ENCODE data around the gene CDC40. TPM values are rescaled to one million over a fixed set of nuclear protein-coding genes. Genes with fewer than 3 reads are reported as not detected.
"Not testable (repeated sequence)": the region's sequence is repeated elsewhere in the genome, so short reads cannot be mapped to it uniquely, and the experiment has no call there.

CDC40 gene
- total RNA-seq, 4 donors from 2014 or later: 16.0 to 19.5 (median 18.0) TPM

DNA sequence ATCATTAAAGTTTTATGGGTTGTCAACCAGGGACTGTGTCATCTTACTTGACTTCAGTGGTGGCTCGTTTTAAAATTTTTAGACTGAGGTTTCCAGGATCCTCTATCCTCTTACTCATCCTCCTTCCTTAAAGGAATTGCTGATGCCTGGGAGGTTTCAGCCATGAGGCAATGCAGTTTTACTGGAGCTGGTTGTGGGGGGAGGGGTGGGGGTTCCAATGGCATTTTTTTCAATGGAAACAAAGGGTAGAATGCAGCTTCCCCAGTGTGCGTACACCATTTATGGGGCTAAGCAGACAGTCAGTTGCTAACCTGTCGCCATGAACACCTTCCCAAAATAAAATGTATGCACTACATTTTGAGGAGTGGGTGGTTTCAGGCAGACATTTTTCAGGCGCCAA is 89.9 kb downstream of the CDC40 start:
- TF ChIP-seq, protein P1, sequence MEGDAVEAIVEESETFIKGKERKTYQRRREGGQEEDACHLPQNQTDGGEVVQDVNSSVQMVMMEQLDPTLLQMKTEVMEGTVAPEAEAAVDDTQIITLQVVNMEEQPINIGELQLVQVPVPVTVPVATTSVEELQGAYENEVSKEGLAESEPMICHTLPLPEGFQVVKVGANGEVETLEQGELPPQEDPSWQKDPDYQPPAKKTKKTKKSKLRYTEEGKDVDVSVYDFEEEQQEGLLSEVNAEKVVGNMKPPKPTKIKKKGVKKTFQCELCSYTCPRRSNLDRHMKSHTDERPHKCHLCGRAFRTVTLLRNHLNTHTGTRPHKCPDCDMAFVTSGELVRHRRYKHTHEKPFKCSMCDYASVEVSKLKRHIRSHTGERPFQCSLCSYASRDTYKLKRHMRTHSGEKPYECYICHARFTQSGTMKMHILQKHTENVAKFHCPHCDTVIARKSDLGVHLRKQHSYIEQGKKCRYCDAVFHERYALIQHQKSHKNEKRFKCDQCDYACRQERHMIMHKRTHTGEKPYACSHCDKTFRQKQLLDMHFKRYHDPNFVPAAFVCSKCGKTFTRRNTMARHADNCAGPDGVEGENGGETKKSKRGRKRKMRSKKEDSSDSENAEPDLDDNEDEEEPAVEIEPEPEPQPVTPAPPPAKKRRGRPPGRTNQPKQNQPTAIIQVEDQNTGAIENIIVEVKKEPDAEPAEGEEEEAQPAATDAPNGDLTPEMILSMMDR (IDR thresholded peaks at IDR 0.05): no peak
- DNase-seq (ENCODE audit: low spot score) (no peak), ATAC-seq (ENCODE audit: low FRiP score) (no peak)

GRCh38 chr6:110271732-110272022 is 91.5 kb downstream of the CDC40 start:
- no peak for DNase-seq (ENCODE audit: low spot score)
- no peak for ATAC-seq (ENCODE audit: low FRiP score)
- TF ChIP-seq, protein P1 (IDR thresholded peaks at IDR 0.05): no peak

GRCh38 chr6:110272781-110273180 is 92.6 kb downstream of the CDC40 start:
- ATAC-seq (ENCODE audit: low FRiP score); DNase-seq (ENCODE audit: low spot score): not testable (repeated sequence)

DNA sequence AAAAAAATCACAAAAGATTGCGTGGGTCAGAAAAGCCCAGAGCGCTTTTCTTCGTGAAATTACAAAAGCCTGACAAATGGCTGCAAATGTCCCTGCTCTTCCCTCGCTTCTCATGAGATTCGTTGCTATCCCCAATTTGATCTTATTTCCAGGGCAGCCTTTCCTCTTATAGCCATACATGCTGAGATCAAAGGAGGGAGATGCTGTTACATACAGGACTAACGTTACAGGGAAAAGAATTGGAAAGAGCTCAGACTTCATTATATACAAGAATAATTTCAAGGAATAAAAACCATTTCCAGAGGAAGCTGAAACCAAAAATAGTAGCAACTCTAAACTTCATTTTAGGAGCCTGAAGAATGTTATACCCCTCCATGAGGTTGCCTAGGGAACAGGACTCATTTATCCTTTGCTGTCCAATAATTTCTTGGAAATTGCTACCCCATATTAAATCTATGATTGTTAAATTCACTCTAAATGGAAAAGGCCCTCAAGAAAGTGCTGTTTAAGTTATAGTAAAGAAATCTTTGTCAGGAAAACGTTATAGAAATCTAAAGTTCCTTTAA is 97.0 kb downstream of the CDC40 start:
- ATAC-seq (ENCODE audit: low FRiP score): no peak
- TF ChIP-seq, protein P1 (IDR thresholded peaks at IDR 0.05): no peak
- DNase-seq (ENCODE audit: low spot score): no peak

Other genes starting within 250 kb of the CDC40 start
- gene GPR6, start 202.1 kb upstream of the CDC40 start, total RNA-seq: not detected
- 10 to 100 TPM in 3 of 4 donors, 1 to 10 TPM in 1; 5.8 to 15.6 (median 12.2) TPM for gene WASF1, start 757 bp upstream of the CDC40 start, total RNA-seq
- 1 to 10 TPM; 2.4 to 6.9 (median 2.7) TPM for gene METTL24, start 177.9 kb downstream of the CDC40 start, total RNA-seq
- gene DDO, start 235.1 kb downstream of the CDC40 start, total RNA-seq: 1 to 10 TPM; 2.4 to 7.6 (median 2.6) TPM